Chondrocyte (in vitro differentiated cells): ENCODE results near the gene GEMIN8. TPM values are rescaled to one million over a fixed set of nuclear protein-coding genes. Genes with fewer than 3 reads are reported as not detected.

ENCODE experiments used
- DNase-seq: peaks from one replicate; pipeline ENCODE4 v3.0.0; 2021; ENCODE audit warnings: mixed read lengths, low spot score
- H3K27ac Mint-ChIP-seq: one replicate; pipeline ENCODE4 v1.8.0; 2021; ENCODE audit warnings: mild to moderate bottlenecking, moderate library complexity, mixed read lengths; ENCODE audit not compliant: unreplicated experiment
- H3K27me3 Mint-ChIP-seq: 2 replicates; pipeline ENCODE4 v1.8.0; 2021; ENCODE audit warnings: low read depth, mixed read lengths
- H3K36me3 Mint-ChIP-seq: 2 replicates; pipeline ENCODE4 v1.8.0; 2021; ENCODE audit warnings: low read depth, mixed read lengths
- H3K4me1 Mint-ChIP-seq: 2 replicates; pipeline ENCODE4 v1.8.0; 2021; ENCODE audit warnings: low read depth, mild to moderate bottlenecking, mixed read lengths
- H3K4me3 Mint-ChIP-seq: one replicate; pipeline ENCODE4 v1.8.0; 2021; ENCODE audit warnings: mild to moderate bottlenecking, moderate library complexity, mixed read lengths; ENCODE audit not compliant: unreplicated experiment
- H3K9me3 Mint-ChIP-seq: 2 replicates; pipeline ENCODE4 v1.8.0; 2021; ENCODE audit warnings: low read depth, mixed read lengths
- CTCF ChIP-seq: fragments of 200-600 bp; sonication (generic); IDR thresholded peaks from 2 replicates; pipeline ENCODE4 v1.5.0; 2021; ENCODE audit warnings: antibody characterized with exemption, mild to moderate bottlenecking, moderate library complexity
- total RNA-seq: library from RNA; stranded (reverse); gene quantifications from 3 replicates; pipeline ENCODE4 v1.2.1, GENCODE V29; 2021

The GEMIN8 gene
- total RNA-seq, 1 donor from 2014 or later: 12.7 TPM

- no peak for TF ChIP-seq CTCF
- peaks cover 6% of the 10 kb centered on the region for H3K9me3 Mint-ChIP-seq
- peaks cover 9% of the 10 kb centered on the region for H3K27me3 Mint-ChIP-seq
- H3K36me3 Mint-ChIP-seq: no peaks in the 10 kb centered on the region
- no peaks in the 10 kb centered on the region for H3K4me1 Mint-ChIP-seq
- no peak for DNase-seq
- H3K4me3 Mint-ChIP-seq: no peak overlapping the region
- no peak overlapping the region for H3K27ac Mint-ChIP-seq
Observed at GRCh38 chrX:14064626-14065432, 35.1 kb upstream of the GEMIN8 start.

- no peak overlapping the region for H3K27ac Mint-ChIP-seq
- H3K4me1 Mint-ChIP-seq: no peaks in the 10 kb centered on the region
- no peak for TF ChIP-seq CTCF
- peaks cover 15% of the 10 kb centered on the region for H3K9me3 Mint-ChIP-seq
- no peaks in the 10 kb centered on the region for H3K36me3 Mint-ChIP-seq
- no peak overlapping the region for H3K4me3 Mint-ChIP-seq
- H3K27me3 Mint-ChIP-seq: peaks cover 7% of the 10 kb centered on the region
- no peak for DNase-seq
Observed at GRCh38 chrX:14062524-14062923, 32.8 kb upstream of the GEMIN8 start.

GRCh38 chrX:14056206-14056605, 26.5 kb upstream of the GEMIN8 start:
- Mint-ChIP-seq H3K9me3 (peaks cover 31% of the 10 kb centered on the region), H3K27me3 (peaks cover 2% of the 10 kb centered on the region), H3K27ac (peak overlapping the region; percentile 19), H3K4me1 (peaks cover 12% of the 10 kb centered on the region), H3K4me3 (no peak overlapping the region), H3K36me3 (peaks cover 2% of the 10 kb centered on the region)
- no peak for TF ChIP-seq CTCF
- DNase-seq: no peak

GRCh38 chrX:14051416-14051815, 21.7 kb upstream of the GEMIN8 start:
- peaks cover 19% of the 10 kb centered on the region for H3K9me3 Mint-ChIP-seq
- DNase-seq: no peak
- H3K27ac Mint-ChIP-seq: no peak overlapping the region
- H3K27me3 Mint-ChIP-seq: peaks cover 3% of the 10 kb centered on the region
- H3K4me1 Mint-ChIP-seq: peaks cover 13% of the 10 kb centered on the region
- no peak overlapping the region for H3K4me3 Mint-ChIP-seq
- peak; percentile 70 for TF ChIP-seq CTCF
- no peaks in the 10 kb centered on the region for H3K36me3 Mint-ChIP-seq

- no peak for DNase-seq
- H3K36me3 Mint-ChIP-seq: no peaks in the 10 kb centered on the region
Observed at GRCh38 chrX:14050709-14051108, 21.0 kb upstream of the GEMIN8 start.

More at GRCh38 chrX:14050709-14051108, 21.0 kb upstream of the GEMIN8 start:
- Mint-ChIP-seq H3K9me3 (peaks cover 13% of the 10 kb centered on the region), H3K4me3 (no peak overlapping the region), H3K27ac (no peak overlapping the region), H3K27me3 (peaks cover 3% of the 10 kb centered on the region), H3K4me1 (peaks cover 7% of the 10 kb centered on the region)
- no peak for TF ChIP-seq CTCF
